Measurements from ENCODE around the gene LINC00237.

The LINC00237 gene

GRCh38 chr20:21141825-21142224, 35.7 kb upstream of the LINC00237 start:
- TF ChIP-seq EGR1 (IDR thresholded peaks at IDR 0.05) (no peak), TAF1 (IDR thresholded peaks at IDR 0.05; ENCODE audit: low read depth) (no peak), MAX (IDR thresholded peaks at IDR 0.05) (no peak), RAD21 (IDR thresholded peaks at IDR 0.05; ENCODE audit: low read depth) (no peak), TEAD4 (IDR thresholded peaks at IDR 0.05) (no peak), REST (IDR thresholded peaks at IDR 0.05; ENCODE audit: low read depth) (no peak), FOXM1 (IDR thresholded peaks at IDR 0.05; ENCODE audit: borderline replicate concordance, low read depth) (no peak), USF1 (IDR thresholded peaks at IDR 0.05) (no peak), CREB1 (IDR thresholded peaks at IDR 0.05; ENCODE audit: low read depth) (no peak), TCF12 (IDR thresholded peaks at IDR 0.05; ENCODE audit: low read depth) (no peak), EP300 (IDR thresholded peaks at IDR 0.05; ENCODE audit: borderline replicate concordance) (no peak), NFIC (IDR thresholded peaks at IDR 0.05) (no peak)

GRCh38 chr20:21139881-21140566, 33.9 kb upstream of the LINC00237 start:
- TF ChIP-seq EGR1 (IDR thresholded peaks at IDR 0.05) (no peak), FOXM1 (IDR thresholded peaks at IDR 0.05; ENCODE audit: borderline replicate concordance, low read depth) (no peak), ZBTB7A (IDR thresholded peaks at IDR 0.05; ENCODE audit: low read depth) (no peak)

- TF ChIP-seq TEAD4 (IDR thresholded peaks at IDR 0.05) (no peak), NFIC (IDR thresholded peaks at IDR 0.05) (no peak), FOXM1 (IDR thresholded peaks at IDR 0.05; ENCODE audit: borderline replicate concordance, low read depth) (no peak)
These were observed 30.9 kb upstream of the LINC00237 start for GRCh38 chr20:21137078-21137477.

- TF ChIP-seq NFIC (IDR thresholded peaks at IDR 0.05) (no peak), ZBTB7A (IDR thresholded peaks at IDR 0.05; ENCODE audit: low read depth) (no peak), TCF12 (IDR thresholded peaks at IDR 0.05; ENCODE audit: low read depth) (no peak), REST (IDR thresholded peaks at IDR 0.05; ENCODE audit: low read depth) (no peak), TEAD4 (IDR thresholded peaks at IDR 0.05) (no peak), CREB1 (IDR thresholded peaks at IDR 0.05; ENCODE audit: low read depth) (no peak), EP300 (IDR thresholded peaks at IDR 0.05; ENCODE audit: borderline replicate concordance) (no peak), EGR1 (IDR thresholded peaks at IDR 0.05) (no peak), CEBPB (IDR thresholded peaks at IDR 0.05) (no peak), FOXM1 (IDR thresholded peaks at IDR 0.05; ENCODE audit: borderline replicate concordance, low read depth) (no peak), USF1 (IDR thresholded peaks at IDR 0.05) (no peak), YY1 (IDR thresholded peaks at IDR 0.05; ENCODE audit: low read depth) (no peak), TAF1 (IDR thresholded peaks at IDR 0.05; ENCODE audit: low read depth) (no peak), RAD21 (IDR thresholded peaks at IDR 0.05; ENCODE audit: low read depth) (no peak)
These were observed 30.0 kb upstream of the LINC00237 start for GRCh38 chr20:21136015-21136732.

GRCh38 chr20:21134883-21135493, 28.8 kb upstream of the LINC00237 start:
- TF ChIP-seq ZBTB7A (IDR thresholded peaks at IDR 0.05; ENCODE audit: low read depth) (no peak), MAX (IDR thresholded peaks at IDR 0.05) (no peak), CEBPB (IDR thresholded peaks at IDR 0.05) (no peak), EGR1 (IDR thresholded peaks at IDR 0.05) (no peak), CREB1 (IDR thresholded peaks at IDR 0.05; ENCODE audit: low read depth) (no peak), NFIC (IDR thresholded peaks at IDR 0.05) (no peak), EP300 (IDR thresholded peaks at IDR 0.05; ENCODE audit: borderline replicate concordance) (no peak), TAF1 (IDR thresholded peaks at IDR 0.05; ENCODE audit: low read depth) (no peak), REST (IDR thresholded peaks at IDR 0.05; ENCODE audit: low read depth) (no peak), USF1 (IDR thresholded peaks at IDR 0.05) (no peak), TEAD4 (IDR thresholded peaks at IDR 0.05) (no peak), FOXM1 (IDR thresholded peaks at IDR 0.05; ENCODE audit: borderline replicate concordance, low read depth) (no peak), TCF12 (IDR thresholded peaks at IDR 0.05; ENCODE audit: low read depth) (no peak)
